Fibroblast of villous mesenchyme (primary cell): ENCODE measurements around the gene CHMP3. TPM values are rescaled to one million over a fixed set of nuclear protein-coding genes. Genes with fewer than 3 reads are reported as not detected.
"Not testable (repeated sequence)": the region's sequence is repeated elsewhere in the genome, so short reads cannot be mapped to it uniquely, and the experiment has no call there.

ENCODE experiments used
- DNase-seq: peaks from one replicate; pipeline ENCODE4 v3.0.0-alpha.2; 2010; ENCODE audit warnings: low read depth
- H3K4me3 ChIP-seq: 2 replicates; pipeline ENCODE4 v1.5.1; 2011; ENCODE audit warnings: low read depth, mild to moderate bottlenecking, low read length
- CTCF ChIP-seq: IDR thresholded peaks from 2 replicates; pipeline ENCODE4 v1.5.1; 2012; ENCODE audit warnings: low read depth, mild to moderate bottlenecking, low read length; ENCODE audit not compliant: insufficient read depth
- total RNA-seq: library from RNA; depleted of rRNA; stranded (reverse); fragments of >200 nt; gene quantifications from 2 replicates; pipeline ENCODE4 v1.2.3, GENCODE V29; 2012

CHMP3 gene
- total RNA-seq, 1 donor = 62.2 TPM

GRCh38 chr2:86500325-86501083 is 62.7 kb downstream of the CHMP3 start:
- TF ChIP-seq CTCF = no peak

GRCh38 chr2:86499326-86499725 is 63.9 kb downstream of the CHMP3 start:
- no peak overlapping the region for H3K4me3 ChIP-seq
- no peak for DNase-seq
- TF ChIP-seq CTCF = no peak

More at GRCh38 chr2:86500325-86501083, 62.7 kb downstream of the CHMP3 start:
- no peak for DNase-seq
- H3K4me3 ChIP-seq = no peak overlapping the region

GRCh38 chr2:86498468-86499260 is 64.6 kb downstream of the CHMP3 start:
- no peak overlapping the region for H3K4me3 ChIP-seq
- TF ChIP-seq CTCF = no peak
- DNase-seq = no peak

GRCh38 chr2:86496391-86496790 is 66.9 kb downstream of the CHMP3 start:
- DNase-seq, H3K4me3 ChIP-seq: not testable (repeated sequence)

GRCh38 chr2:86492048-86492453 is 71.2 kb downstream of the CHMP3 start:
- no peak for TF ChIP-seq CTCF
- no peak for DNase-seq
- no peak overlapping the region for H3K4me3 ChIP-seq

GRCh38 chr2:86491088-86491487 is 72.2 kb downstream of the CHMP3 start:
- DNase-seq = no peak
- no peak for TF ChIP-seq CTCF
- no peak overlapping the region for H3K4me3 ChIP-seq

GRCh38 chr2:86490245-86490644 is 73.0 kb downstream of the CHMP3 start:
- no peak for DNase-seq
- H3K4me3 ChIP-seq = no peak overlapping the region

More at GRCh38 chr2:86490245-86490644, 73.0 kb downstream of the CHMP3 start:
- TF ChIP-seq CTCF = no peak
